ENCODE data around the gene NINJ1. TPM values are rescaled to one million over a fixed set of nuclear protein-coding genes. Genes with fewer than 3 reads are reported as not detected.
A peak's percentile ranks its signal among the peaks of the same experiment; 100 is the strongest.

The NINJ1 gene
- total RNA-seq, 2 donors from 2014 or later, result 81.0 to 84.8 TPM

- Mint-ChIP-seq H3K27ac (peak overlapping the region; percentile 16 to 93), H3K9me3 (peaks cover 0 to 9% of the 10 kb centered on the region in 2 donors), H3K36me3 (peaks cover 16 to 50% of the 10 kb centered on the region in 2 donors)
- ATAC-seq (no peak), DNase-seq (ENCODE audit: low spot score in 2 of 2) (peak in 1 of 2 donors; percentile 51)
These were observed 52.9 kb downstream of the NINJ1 start for GRCh38 chr9:93081081-93081529.

- DNase-seq (ENCODE audit: low spot score in 2 of 2) (peak in 1 of 2 donors; percentile 23), ATAC-seq (no peak)
- H3K36me3 Mint-ChIP-seq, result peaks cover 12 to 44% of the 10 kb centered on the region in 2 donors
- H3K27ac Mint-ChIP-seq, result peak overlapping the region in 1 of 2 donors; percentile 16
- peaks cover 0 to 5% of the 10 kb centered on the region in 2 donors for H3K9me3 Mint-ChIP-seq
These were observed 53.6 kb downstream of the NINJ1 start for GRCh38 chr9:93080406-93080805.

DNA sequence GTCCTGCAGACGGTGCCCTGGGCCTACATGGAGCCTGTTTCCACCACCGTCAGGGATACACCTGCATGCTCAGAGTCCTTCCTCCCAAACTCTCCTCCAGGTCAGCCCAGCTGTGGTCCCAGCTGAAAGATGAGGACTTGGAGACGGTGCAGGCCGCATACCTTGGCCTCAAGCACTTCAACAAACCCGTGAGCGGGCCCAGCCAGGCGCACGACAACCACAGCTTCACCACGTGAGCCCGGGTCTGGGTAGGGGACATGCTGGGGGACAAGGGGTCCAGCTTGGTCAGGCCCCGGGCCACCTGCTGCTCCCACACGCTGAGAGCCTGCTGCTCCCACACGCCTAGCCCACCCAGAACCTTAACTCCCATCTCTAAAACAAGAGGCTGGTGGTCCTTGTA lies 54.7 kb downstream of the NINJ1 start:
- peak in 1 of 2 donors; percentile 52 for DNase-seq (ENCODE audit: low spot score in 2 of 2)
- Mint-ChIP-seq H3K9me3 (peaks cover 0 to 5% of the 10 kb centered on the region in 2 donors), H3K36me3 (peaks cover 12 to 40% of the 10 kb centered on the region in 2 donors), H3K27ac (peak overlapping the region; percentile 31 to 49)
- ATAC-seq, result no peak

GRCh38 chr9:93077811-93078210 lies 56.2 kb downstream of the NINJ1 start:
- peaks cover 6 to 30% of the 10 kb centered on the region in 2 donors for H3K36me3 Mint-ChIP-seq
- peak overlapping the region in 1 of 2 donors; percentile 68 for H3K27ac Mint-ChIP-seq
- ATAC-seq, result no peak
- no peak for DNase-seq (ENCODE audit: low spot score in 2 of 2)
- H3K9me3 Mint-ChIP-seq, result no peaks in the 10 kb centered on the region

DNA sequence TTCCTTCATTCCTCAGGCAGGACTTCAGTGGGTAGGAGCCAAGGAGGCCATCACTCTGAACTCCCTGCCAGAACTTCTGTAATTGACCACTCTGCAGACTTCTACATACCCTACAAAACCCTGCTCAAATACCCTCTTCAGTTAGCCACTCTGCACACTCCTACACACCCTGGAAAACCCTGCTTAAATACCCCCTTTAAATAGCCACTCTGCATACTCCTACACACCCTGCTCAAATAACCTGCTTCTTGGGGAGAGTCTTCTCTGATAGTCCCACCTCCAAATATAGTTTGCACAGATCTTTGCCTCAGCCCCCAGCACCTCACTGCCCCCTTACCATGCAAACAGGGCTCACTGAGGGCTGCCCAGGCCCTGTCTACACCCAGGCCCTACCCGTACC lies 56.7 kb downstream of the NINJ1 start:
- H3K36me3 Mint-ChIP-seq, result peaks cover 6 to 26% of the 10 kb centered on the region in 2 donors
- H3K9me3 Mint-ChIP-seq, result no peaks in the 10 kb centered on the region
- DNase-seq (ENCODE audit: low spot score in 2 of 2) (no peak), ATAC-seq (no peak)
- peak overlapping the region in 1 of 2 donors; percentile 68 for H3K27ac Mint-ChIP-seq

- Mint-ChIP-seq H3K9me3 (no peaks in the 10 kb centered on the region), H3K36me3 (peaks cover 6 to 22% of the 10 kb centered on the region in 2 donors), H3K27ac (peak overlapping the region; percentile 68 to 70)
- DNase-seq (ENCODE audit: low spot score in 2 of 2), result no peak
- no peak for ATAC-seq
These were observed 57.3 kb downstream of the NINJ1 start for GRCh38 chr9:93076792-93077128.

GRCh38 chr9:93076101-93076791 lies 57.8 kb downstream of the NINJ1 start:
- H3K9me3 Mint-ChIP-seq, result no peaks in the 10 kb centered on the region
- peaks cover 6 to 22% of the 10 kb centered on the region in 2 donors for H3K36me3 Mint-ChIP-seq
- DNase-seq (ENCODE audit: low spot score in 2 of 2) (no peak), ATAC-seq (no peak)
- peak overlapping the region in 1 of 2 donors; percentile 68 for H3K27ac Mint-ChIP-seq

- ATAC-seq (no peak), DNase-seq (ENCODE audit: low spot score in 2 of 2) (no peak)
- H3K27ac Mint-ChIP-seq, result no peak overlapping the region
- peaks cover 0 to 41% of the 10 kb centered on the region in 2 donors for H3K36me3 Mint-ChIP-seq
- no peaks in the 10 kb centered on the region for H3K9me3 Mint-ChIP-seq
These were observed 61.7 kb downstream of the NINJ1 start for GRCh38 chr9:93072383-93072795.

Other genes starting within 250 kb of the NINJ1 start
- gene FGD3, start 186.7 kb downstream of the NINJ1 start, total RNA-seq, result 10 to 100 TPM; 49.7 to 61.0 TPM
- 10 to 100 TPM; 70.7 to 81.9 TPM for gene SUSD3, start 75.5 kb downstream of the NINJ1 start, total RNA-seq
- gene CARD19, start 38.0 kb downstream of the NINJ1 start, total RNA-seq, result 10 to 100 TPM; 58.1 to 82.6 TPM
- gene WNK2, start 49.9 kb upstream of the NINJ1 start, total RNA-seq, result 1 to 10 TPM; 2.6 to 3.8 TPM

Measured in activated naive CD4-positive, alpha-beta T cell treated with anti-CD3 and anti-CD28 coated beads, Interleukin-2, amount 50 U/mL, for 72 hours (primary cell).